SK-N-SH treated with all-trans-retinoic acid at 6 μM for 48 hours (cell line): ENCODE data around the gene UHRF2.

Experiments
- ARNTL ChIP-seq: fragments of 450-650 bp; formaldehyde crosslinking; IDR thresholded peaks from 2 replicates; pipeline ENCODE4 v1.5.0; 2020; ENCODE audit warnings: low read depth, mild to moderate bottlenecking, moderate library complexity, borderline replicate concordance
- CSDC2 ChIP-seq: fragments of 250-450 bp; sonication (Bioruptor Pico); IDR thresholded peaks from 2 replicates; pipeline ENCODE4 v1.5.0; 2020; ENCODE audit warnings: mild to moderate bottlenecking, moderate library complexity
- CSRNP3 ChIP-seq: fragments of 250-450 bp; sonication (Bioruptor Pico); IDR thresholded peaks from 2 replicates; pipeline ENCODE4 v1.5.1; 2021; ENCODE audit warnings: mild to moderate bottlenecking, moderate library complexity
- ISL1 ChIP-seq: fragments of 250-450 bp; sonication (Bioruptor Pico); IDR thresholded peaks from 2 replicates; pipeline ENCODE4 v2.1.2; 2022; ENCODE audit warnings: mild to moderate bottlenecking, moderate library complexity
- TSHZ2 ChIP-seq: fragments of 250-450 bp; sonication (Bioruptor Pico); IDR thresholded peaks from 2 replicates; pipeline ENCODE4 v1.5.0; 2020; ENCODE audit warnings: mild to moderate bottlenecking, moderate library complexity
- ZC3H10 ChIP-seq: fragments of 250-450 bp; sonication (Bioruptor Pico); IDR thresholded peaks from 2 replicates; pipeline ENCODE4 v1.5.1; 2021; ENCODE audit warnings: mild to moderate bottlenecking, moderate library complexity
- ZFP30 ChIP-seq: fragments of 450-650 bp; formaldehyde crosslinking; IDR thresholded peaks from 2 replicates; pipeline ENCODE4 v1.5.0; 2022; ENCODE audit warnings: mild to moderate bottlenecking, moderate library complexity
- ZNF70 ChIP-seq: fragments of 450-650 bp; formaldehyde crosslinking; IDR thresholded peaks from 2 replicates; pipeline ENCODE4 v1.5.0; 2020; ENCODE audit warnings: mild to moderate bottlenecking, moderate library complexity

DNA sequence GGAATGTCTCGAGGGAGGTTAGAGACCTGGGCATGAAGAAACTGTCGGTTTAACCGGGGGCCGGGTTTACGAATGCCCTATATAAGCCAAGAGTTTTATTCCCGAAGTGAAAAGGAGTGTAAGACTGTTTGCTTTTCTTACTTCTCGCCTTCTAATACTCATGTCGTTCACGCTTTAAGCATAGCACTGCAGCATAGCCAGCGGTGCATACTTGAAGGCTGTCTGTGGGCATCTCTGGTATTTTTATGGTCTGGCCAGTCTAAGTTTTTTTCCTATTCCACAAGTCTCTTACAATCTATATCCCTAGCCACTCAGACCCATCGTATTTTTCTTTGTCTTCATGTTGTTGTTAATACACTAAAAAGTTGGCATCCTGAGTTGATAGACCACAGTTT lies 1.2 kb downstream of the UHRF2 start:
- no peak for TF ChIP-seq ISL1
- no peak for TF ChIP-seq TSHZ2 (CRISPR knock-in tag)
- no peak for TF ChIP-seq ZC3H10 (CRISPR knock-in tag)
- TF ChIP-seq ARNTL = no peak
- TF ChIP-seq ZNF70 = no peak
- TF ChIP-seq ZFP30 (CRISPR knock-in tag) = no peak
- no peak for TF ChIP-seq CSRNP3
- TF ChIP-seq CSDC2 = no peak
